ENCODE measurements around the gene PER1. TPM values are rescaled to one million over a fixed set of nuclear protein-coding genes. Genes with fewer than 3 reads are reported as not detected.

Gene PER1
- total and polyA plus RNA-seq, 2 of the 13 experiments (the other 11 are each of a cell fraction or from before 2014, with no cell fraction given): 2.6 to 3.6 TPM

- FAIRE-seq (no peak), ATAC-seq (no peak), DNase-seq (ENCODE audit: low spot score) (no peak)
- CTCF ChIA-PET (ENCODE audit: low intra/inter-chr PET ratio, low total read pairs): no interaction called here
- no peak overlapping the region for H3K27ac ChIP-seq (ENCODE audit: extremely low read length, insufficient read depth, low read length)
- H3K9me3 ChIP-seq (ENCODE audit: low read length): no peaks in the 10 kb centered on the region
- peaks cover 55% of the 10 kb centered on the region for H3K4me1 ChIP-seq (ENCODE audit: insufficient read depth, low read length)
- H4K20me1 ChIP-seq (ENCODE audit: insufficient read depth, low read length): peaks cover 8% of the 10 kb centered on the region; the same call in 1 of the 2 replicates
- no TSS peak for BruUV-seq (replicated peaks)
- peak overlapping the region; percentile 100 for H3K4me2 ChIP-seq (ENCODE audit: low read depth, low read length)
- peak overlapping the region; percentile 48 to 95 (median 68) for H3K4me3 ChIP-seq (replicated peaks in 1 of 3; ENCODE audit: insufficient read depth in 1 of 3, low read depth in 2 of 3, low read length in 3 of 3)
- peaks cover 5 to 40% of the 10 kb centered on the region in 2 experiments for H3K27me3 ChIP-seq (ENCODE audit: control insufficient read depth in 1 of 2, insufficient read depth in 2 of 2, low read length in 2 of 2)
- no peaks in the 10 kb centered on the region for H3K79me2 ChIP-seq (ENCODE audit: insufficient read depth, low read length)
- in situ Hi-C loops (cut with HindIII; ENCODE audit: extremely low pct_ligation_motif_present, low pct_unique_long_range_greater_than_20kb) (loop anchor here (5.0 to 10.0 kb wide), 3 partner anchors 33 to 178 kb away; no protein-coding TSS in a partner anchor), intact Hi-C loops (cut with micrococcal nuclease; ENCODE audit: unreplicated experiment) (loop anchor here (2.0 kb wide), 1 partner anchor 14 kb away; no protein-coding TSS in a partner anchor)
- peak overlapping the region; percentile 24; the same call in 1 of the 2 replicates for H3K9ac ChIP-seq (ENCODE audit: insufficient read depth, low read depth, low read length)
- POLR2A ChIA-PET: interaction anchor here (0.8 to 2.2 kb wide), 4 partner anchors 17 to 123 kb away, joined by 3 to 8 read pairs (median 6); partner anchors contain the start of gene CTC1
- no peak overlapping the region for H2AFZ ChIP-seq (ENCODE audit: low read length)
- H3K36me3 ChIP-seq (replicated peaks in 1 of 2; ENCODE audit: control insufficient read depth in 1 of 2, insufficient read depth in 2 of 2, low read length in 2 of 2): no peaks in the 10 kb centered on the region
- TF ChIP-seq XRCC5 (optimal IDR thresholded peaks at IDR 0.05; ENCODE audit: low read length) (no peak), KLF15 (CRISPR knock-in tag; IDR thresholded peaks at IDR 0.05; ENCODE audit: borderline replicate concordance) (no peak), ZNF704 (CRISPR knock-in tag; IDR thresholded peaks at IDR 0.05; ENCODE audit: borderline replicate concordance) (0 out of 2 replicates have a peak, but pooled peaks have one; percentile 23), SALL2 (CRISPR knock-in tag; IDR thresholded peaks at IDR 0.05) (no peak), LCORL (IDR thresholded peaks at IDR 0.05) (no peak), LCORL (CRISPR knock-in tag; IDR thresholded peaks at IDR 0.05) (no peak), GTF3A (CRISPR knock-in tag; conservative IDR thresholded peaks at IDR 0.05) (0 out of 2 replicates have a peak, but pooled peaks have one; percentile 55), REL (CRISPR knock-in tag; conservative IDR thresholded peaks at IDR 0.05) (0 out of 2 replicates have a peak, but pooled peaks have one; percentile 7), KDM2A (CRISPR knock-in tag; IDR thresholded peaks at IDR 0.05; ENCODE audit: borderline replicate concordance, low read depth) (0 out of 2 replicates have a peak, but pooled peaks have one; percentile 11), CSRNP2 (CRISPR knock-in tag; conservative IDR thresholded peaks at IDR 0.05; ENCODE audit: low read depth) (no peak), ZNF564 (CRISPR knock-in tag; IDR thresholded peaks at IDR 0.05) (0 out of 2 replicates have a peak, but pooled peaks have one; percentile 10), SRSF1 (optimal IDR thresholded peaks at IDR 0.05; ENCODE audit: low read depth, low read length) (no peak)
- WGBS (ENCODE audit: low lambda C conversion rate): 2% methylated on average over 10 of the region's 24 CpGs
Observed at GRCh38 chr17:8124350-8125153, 27.7 kb downstream of the PER1 start.

Measured in HepG2 (cell line).